ENCODE results near the gene MARK2.

The MARK2 gene

DNA sequence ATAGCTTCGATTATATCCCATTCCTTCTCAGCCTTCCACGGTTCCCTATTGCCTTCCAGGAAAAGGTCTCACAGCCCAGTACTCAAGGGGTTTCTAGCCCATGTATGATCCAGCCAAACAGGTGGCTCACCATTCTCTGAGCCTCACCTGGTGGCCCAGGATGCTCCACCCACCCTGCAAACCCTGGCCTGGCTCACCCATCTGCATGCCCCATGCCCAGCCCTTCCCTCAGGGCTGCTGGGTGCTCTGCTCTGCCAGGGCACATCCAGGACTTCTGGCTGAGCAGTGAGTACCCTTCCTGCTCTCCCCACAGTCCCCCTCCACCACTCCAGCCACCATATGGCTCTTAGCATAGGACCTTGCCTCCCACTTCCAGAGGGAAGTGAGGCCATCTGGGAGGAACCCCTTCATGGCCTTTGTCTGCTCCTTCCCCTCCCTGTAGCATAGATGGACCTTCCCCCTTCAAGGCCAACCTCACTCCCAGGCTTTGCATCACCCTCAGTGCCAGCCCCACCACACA is 83.8 kb downstream of the MARK2 start:
- no peak for DNase-seq (ENCODE audit: low read depth, low spot score)

DNA sequence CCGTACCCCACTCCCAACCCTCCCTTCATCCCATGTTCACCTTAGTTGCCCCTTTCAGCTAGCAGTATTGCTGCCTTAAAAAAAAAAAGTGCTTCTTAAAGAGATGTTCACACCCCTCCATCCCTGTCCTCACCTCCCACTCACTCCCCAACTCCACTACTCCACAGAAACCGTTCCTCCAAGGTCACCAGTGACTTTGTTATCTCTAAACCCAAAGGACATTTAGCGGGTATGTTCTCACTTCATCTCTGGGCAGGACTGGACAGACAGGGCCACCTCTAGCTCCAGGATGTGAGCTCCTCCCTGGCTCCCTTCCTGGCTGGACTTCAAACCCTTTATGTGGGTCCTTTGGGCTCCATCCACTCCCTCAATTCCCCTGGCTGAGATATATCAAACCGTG is 84.4 kb downstream of the MARK2 start:
- no peak for DNase-seq (ENCODE audit: low read depth, low spot score)

DNA sequence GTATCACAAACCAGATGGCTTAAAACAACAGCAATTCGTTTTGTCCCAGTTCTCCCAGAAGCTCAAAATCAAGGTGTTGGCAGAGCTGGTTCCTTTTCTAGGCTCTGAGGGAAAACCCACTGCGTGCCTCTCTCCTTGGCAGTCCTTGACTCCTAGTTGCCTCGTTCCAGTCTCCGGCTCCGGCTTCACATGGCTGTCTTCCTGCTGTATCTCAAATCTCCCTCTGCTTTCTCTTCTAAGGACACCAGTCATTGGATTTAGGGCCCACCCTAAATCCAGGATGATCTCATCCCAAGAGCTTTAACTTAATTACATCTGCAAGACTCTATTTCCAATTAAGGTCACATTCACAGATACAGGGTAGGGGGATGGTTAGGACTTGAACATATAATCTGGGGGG is 90.7 kb downstream of the MARK2 start:
- DNase-seq (ENCODE audit: low read depth, low spot score): no peak

DNA sequence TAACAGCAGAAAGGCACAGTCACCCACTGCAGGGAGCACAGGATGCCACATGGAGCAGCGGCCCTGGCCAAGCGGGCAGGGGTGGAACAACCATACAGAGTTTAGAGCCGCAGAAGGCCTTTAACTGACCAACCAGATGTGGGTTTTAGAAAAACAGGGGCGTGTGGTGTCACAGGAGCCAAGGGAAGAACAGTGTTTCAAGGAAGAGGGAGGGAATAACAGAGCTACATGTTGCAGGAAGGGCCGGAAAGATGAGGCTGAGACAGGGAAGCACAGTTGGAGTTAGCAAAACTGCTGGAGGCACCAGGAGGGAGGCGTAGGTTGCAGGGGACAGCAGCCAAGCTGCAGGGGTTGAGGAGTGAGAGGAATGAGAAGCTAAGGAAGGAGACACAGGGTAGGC is 92.1 kb downstream of the MARK2 start:
- peak; percentile 66 for DNase-seq (ENCODE audit: low read depth, low spot score)

DNA sequence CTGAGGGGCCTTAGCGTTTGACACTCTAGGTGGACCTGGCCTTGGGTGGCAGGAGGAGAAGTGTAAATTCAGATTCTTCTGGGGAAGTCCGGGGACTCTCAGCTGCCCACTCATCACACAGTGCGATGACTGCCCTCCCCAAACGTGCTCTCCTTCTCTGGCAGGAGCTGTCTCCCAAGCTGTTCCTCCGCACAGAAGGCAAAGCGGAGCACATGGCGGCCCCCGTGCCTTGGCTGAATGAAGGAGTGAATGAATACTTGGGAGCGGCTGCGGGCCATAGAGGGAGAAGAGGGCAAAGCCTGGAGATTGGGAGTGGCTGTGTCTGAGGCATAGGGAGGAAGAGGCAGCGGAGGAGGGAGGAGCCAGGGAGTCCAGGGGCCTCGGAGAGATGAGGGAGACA is 93.0 kb downstream of the MARK2 start:
- DNase-seq (ENCODE audit: low read depth, low spot score): no peak

DNA sequence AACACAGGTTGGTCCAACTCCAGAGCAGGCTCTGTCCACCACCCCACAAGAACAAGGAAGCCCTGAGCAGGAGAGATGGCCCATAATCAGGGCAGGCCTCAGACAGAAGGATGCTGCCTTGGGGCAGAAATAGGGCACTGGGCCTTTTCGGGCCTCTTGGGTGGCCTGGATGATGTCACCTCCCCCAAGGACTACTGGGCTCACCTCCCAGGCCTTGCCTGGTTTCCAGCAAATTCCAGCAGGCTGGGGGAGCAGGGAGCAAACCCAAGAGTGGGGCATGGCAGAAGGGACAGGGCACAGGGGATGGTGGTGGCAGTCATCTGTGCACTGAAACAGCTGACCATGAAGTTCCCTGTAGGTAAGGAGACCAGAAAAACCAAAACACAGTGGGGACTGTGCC is 94.5 kb downstream of the MARK2 start:
- DNase-seq (ENCODE audit: low read depth, low spot score): peak; percentile 40

DNA sequence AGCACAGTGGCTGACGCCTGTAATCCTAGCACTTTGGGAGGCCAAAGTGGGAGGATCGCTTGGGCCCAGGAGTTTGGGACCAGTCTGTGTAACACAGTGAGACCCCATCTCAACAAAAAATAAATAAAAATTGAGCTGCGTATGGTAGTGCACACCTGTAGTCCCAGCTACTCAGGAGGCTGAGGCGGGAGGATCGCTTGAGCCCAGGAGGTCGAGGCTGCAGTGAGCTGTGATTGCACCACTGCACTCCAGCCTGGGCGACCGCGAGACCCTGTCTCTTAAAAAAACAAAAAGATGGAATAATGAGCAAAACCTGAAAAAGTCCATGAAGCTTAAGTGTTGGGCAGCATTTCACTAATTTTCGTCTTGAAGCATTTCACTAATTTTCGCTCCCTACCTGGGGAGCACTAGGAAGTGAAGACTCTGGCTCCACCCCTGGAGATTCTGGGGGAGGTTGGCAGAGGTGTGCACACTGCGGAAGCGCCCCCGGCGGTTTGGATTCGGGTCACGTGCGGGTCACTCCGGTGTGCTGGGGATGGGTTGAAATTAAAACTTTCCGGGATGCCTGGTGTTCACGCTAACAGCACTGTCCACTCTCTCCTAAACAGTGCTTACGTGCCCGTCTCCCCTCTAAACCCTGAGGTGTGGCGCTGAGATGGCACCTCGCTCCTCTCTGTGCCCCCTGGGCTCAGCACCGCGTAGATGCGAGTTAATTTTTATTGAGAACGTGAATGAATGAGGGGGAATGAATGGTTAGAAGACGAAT is 99.0 kb downstream of the MARK2 start:
- peak; percentile 75 for DNase-seq (ENCODE audit: low read depth, low spot score)

DNA sequence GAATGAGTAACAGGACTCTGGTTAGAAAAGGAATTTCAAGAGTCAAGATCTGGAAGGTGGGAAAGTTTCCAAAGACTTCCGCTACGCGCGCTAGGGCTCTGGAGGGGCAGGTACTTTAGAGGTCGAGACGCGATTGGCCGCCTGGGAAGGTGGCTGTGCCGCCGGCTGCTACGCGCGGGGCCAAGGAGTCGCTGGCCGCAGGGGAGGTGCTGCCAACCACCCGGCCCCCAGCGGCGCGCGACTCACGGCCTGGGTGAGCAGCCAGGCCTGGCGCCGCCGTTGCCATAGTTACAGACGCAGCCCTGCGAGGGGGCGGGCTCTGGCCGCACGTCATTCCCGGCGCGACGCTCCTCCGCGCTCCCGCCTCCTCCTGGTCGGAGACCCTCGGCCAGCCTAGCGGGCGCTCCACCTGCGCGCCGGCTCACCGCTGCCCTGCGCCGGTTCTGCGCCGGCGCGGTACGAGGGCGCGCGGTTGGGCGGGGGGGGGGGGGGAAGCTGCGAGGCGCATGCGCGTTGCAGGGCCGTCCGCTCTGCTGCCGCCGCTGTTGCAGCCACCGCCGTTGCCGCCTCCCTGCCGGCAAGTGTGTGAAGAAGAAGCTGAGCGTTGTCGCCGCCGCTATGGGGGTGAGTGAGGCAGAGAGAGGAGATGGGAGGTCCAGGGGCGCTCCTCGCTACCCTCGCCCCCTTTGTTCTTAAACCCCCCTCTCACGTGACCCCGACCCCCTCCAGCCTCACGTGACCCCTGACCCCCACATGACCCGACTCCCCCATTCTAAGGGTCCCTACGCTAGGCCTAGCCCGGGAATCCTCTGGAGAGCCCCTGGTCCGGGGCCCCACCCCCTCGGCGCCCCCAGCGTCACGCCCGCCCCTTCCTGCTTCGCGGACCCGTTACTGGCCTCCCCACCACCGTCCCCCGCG is 99.8 kb downstream of the MARK2 start, which contains the start of gene NAA40:
NAA40 (plus strand) TSS at position 524 of the 918 bp plus-strand sequence; CDS start at position 619, 95 bp downstream.
- peak; percentile 100 for DNase-seq (ENCODE audit: low read depth, low spot score)

DNA sequence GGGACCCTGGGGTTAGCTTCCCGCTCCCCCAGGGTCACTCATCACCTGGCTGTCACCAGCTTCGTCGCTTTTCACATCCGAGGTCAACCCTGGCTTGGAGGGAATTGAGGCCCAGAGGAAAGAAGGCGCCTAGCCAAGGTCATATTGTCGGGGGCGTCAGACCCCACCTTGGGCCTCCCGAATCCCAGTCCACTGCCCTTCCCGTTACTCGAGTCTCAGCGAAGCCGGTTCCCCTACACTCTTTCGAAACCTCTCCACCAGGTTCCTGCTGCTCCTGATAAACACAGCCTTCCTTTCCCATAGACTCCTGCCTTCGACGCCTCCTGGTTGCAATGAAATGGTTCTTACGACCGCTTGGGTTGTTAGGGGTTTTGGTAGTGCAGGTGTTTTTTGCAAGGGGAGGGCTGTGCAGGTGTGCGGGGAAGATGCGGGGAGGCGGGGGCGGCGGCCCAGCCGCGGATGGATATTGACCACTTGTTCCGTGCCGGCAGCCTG is 100.5 kb downstream of the MARK2 start:
- peak; percentile 40 for DNase-seq (ENCODE audit: low read depth, low spot score)

DNA sequence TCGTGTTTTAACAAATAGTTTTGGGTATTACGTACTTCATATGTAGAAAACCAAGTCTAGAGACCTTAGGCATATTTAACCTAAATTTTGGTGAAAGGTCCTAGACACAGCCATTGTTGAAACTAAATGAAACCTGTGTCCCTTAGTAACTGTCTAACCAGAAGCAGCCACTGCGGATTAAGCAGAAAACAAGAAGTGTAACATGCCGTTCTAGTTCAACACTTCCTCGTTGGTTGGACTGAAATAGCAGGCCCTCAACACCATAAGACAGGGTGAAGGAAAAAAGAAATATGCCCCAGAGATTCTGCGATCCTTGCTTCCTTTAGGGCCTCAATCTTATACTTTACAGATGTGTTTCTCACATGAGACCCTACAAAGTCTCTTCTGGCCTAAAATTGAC is 101.9 kb downstream of the MARK2 start:
- DNase-seq (ENCODE audit: low read depth, low spot score): no peak

DNA sequence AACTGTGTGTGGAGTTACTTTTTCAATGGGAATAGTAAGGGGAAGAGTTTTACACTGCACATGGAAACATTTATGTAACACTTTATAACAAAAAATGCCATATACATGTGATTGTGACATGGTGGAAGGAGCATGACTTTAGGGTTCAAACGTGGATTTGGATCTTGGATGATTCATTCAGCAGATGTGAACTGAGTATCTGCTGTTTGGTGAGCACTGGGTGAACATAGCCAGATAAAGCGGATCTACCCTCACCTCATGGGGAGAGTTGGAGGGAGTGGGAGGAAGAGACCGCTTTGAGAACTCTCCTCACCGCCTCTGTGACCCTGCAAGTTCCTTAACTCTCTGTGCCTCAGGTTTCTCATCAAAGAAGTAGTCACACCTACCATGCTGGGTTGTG is 103.0 kb downstream of the MARK2 start:
- DNase-seq (ENCODE audit: low read depth, low spot score): no peak

DNA sequence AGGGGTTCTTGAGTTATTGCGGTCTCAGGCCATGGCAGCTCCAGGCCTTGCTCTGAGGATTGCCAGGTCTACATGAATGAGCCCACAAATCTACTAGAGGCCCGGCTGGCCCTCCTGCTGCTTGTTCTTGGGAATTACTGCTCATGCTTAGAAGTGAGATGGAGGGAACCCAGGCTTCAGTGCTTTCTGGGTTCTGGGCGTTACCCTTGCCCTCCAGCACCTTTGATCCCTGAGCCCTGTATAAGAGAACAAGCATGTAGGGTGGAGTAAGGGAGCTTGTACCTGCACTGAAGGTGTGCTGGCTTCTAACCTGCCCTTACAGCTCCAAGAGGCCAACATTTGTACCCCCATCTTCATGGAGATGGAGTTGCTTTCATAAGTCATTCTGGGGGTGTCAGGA is 103.9 kb downstream of the MARK2 start:
- no peak for DNase-seq (ENCODE audit: low read depth, low spot score)

DNA sequence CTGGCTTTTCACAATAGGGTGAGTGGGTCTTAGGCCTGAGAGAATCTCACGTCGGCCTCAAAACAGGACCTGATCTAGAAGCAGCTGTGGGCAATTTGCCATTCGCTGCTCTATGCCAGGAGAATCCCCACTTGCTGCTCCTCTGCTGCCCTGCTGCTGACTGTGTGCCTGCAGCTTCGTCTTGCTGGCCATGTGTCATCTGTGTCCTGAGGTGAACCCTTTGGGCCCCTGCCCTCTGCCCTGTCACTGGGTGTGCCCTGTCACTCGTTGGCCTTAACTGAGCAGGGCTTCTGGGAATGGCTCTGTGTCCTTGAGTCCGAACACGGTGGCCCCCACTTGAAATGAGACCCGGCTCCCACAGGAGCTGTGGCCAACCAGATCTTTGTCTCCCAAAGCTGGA is 106.1 kb downstream of the MARK2 start:
- DNase-seq (ENCODE audit: low read depth, low spot score): no peak

DNA sequence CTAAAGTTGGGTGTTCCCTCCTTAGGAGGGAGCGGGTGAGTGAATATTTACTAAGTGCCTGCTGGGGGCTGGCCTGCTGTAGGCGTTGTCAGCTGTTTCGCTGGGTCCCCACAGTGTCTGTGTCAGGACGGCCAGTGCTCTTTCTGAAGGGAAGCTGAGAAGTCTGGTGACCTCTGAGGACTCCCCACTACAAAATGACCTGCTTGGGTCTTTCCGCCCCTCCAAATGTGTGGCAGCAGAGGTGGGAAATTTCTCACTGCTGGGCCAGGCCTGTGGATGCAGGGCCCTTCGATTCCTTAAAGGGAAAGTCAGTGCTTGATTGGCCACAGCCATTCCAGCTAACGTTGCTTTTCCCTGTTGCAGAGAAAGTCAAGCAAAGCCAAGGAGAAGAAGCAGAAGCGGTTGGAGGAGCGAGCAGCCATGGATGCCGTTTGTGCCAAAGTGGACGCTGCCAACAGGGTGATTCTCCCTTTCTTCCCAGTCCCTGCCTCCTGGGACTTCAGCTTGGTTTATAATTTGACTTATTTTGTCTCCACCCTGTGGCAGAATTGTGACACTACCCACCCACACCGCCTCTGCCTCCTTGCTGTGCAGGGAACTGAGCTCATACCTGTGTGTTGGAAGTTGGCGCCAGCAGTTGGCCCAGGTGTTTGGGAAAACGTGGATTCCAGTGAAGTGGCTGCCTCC is 106.7 kb downstream of the MARK2 start:
- peak; percentile 80 for DNase-seq (ENCODE audit: low read depth, low spot score)

DNA sequence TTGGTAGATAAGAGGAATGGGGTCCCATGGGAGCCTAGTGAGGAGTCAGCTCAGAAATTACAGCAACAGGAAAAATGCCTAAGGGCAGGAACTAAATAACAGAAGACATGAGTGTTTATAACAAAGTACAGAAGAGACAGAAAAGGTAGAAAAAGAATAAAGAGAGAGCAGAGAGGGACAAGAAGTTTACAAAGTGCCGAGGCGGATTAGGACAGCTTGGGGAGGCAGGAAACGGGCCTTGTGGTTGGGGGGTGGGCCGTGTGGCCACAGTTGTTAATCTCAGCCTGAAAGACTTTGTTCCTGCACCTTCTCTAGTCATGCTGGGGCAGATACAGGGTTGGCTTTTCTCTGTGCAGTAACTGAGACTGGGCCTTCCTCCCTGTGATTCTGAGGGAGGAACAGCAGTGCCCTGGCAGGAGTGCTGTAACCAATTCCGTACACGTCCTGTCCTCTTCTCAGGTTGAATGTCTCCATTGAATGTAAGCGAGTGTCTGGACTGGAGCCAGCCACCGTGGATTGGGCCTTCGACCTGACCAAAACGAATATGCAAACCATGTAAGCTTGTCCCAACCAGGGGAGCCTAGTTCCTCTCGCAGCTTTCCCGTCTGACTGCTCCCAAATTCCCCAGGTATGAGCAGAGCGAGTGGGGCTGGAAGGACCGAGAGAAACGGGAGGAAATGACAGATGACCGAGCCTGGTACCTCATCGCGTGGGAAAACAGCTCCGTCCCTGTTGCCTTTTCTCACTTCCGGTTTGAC is 113.0 kb downstream of the MARK2 start:
- no peak for DNase-seq (ENCODE audit: low read depth, low spot score)

DNA sequence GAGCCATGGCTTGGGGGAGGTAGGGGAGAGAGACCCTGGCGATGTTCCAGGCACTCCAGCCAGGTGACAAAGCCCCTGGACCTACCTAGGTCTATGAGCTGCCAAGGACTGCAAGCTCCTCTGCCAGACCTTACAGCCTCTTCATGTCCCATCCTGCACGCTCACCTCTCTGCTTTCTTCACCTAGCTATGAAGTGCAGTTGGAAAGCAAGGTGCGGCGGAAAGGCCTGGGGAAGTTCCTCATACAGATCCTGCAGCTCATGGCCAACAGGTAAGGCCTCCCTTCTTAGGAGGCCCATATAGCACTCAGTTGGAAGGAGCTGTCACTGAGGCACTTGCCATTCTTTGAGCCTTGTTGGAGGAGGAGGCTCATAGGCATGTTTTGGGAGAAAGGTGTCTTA is 113.7 kb downstream of the MARK2 start:
- no peak for DNase-seq (ENCODE audit: low read depth, low spot score)

DNA sequence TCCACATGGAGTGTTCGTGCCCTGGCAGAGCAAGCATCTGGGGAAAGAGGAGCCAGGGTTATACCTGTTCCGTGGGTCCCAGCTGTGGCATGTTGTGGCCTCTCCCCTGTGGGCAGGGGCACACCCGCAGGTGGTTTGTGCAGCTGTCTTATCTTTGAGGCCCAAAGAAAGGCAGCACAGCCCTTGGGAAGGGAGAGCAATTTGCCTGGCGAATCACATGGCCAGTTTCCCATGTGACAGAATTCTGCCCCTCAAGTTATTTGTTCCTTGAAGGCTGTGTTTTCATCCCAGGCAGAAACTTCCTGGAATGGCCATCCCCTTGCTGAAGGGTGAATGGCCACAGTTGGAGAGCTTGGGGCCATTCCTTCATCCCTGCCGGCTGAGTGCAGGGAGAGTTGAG is 119.1 kb downstream of the MARK2 start:
- no peak for DNase-seq (ENCODE audit: low read depth, low spot score)
